Fibroblast of lung (primary cell): Measurements from ENCODE around the gene CLN5.

Experiments
- CTCF ChIP-seq, 2 donors: IDR thresholded peaks in 1 of 2; conservative IDR thresholded peaks in 1 of 2; 1 replicate in 1 of 2; 2 replicates in 1 of 2; pipeline ENCODE4 v1.5.1; 2011 to 2012; ENCODE audit warnings: low read length in 2 of 2, control low read depth in 1 of 2, inconsistent platforms in 1 of 2, low read depth in 1 of 2, mild to moderate bottlenecking in 1 of 2
- EZH2 ChIP-seq: IDR thresholded peaks from 2 replicates; pipeline ENCODE4 v1.5.1; 2012; ENCODE audit warnings: low read length, control low read depth, mild to moderate bottlenecking; ENCODE audit errors: missing control alignments

GRCh38 chr13:76955661-76956060 is 36.2 kb upstream of the CLN5 start:
- TF ChIP-seq CTCF (conservative IDR thresholded peaks at IDR 0.05 in 1 of 2, IDR thresholded peaks at IDR 0.05 in 1 of 2; ENCODE audit: low read depth in 1 of 2, low read length in 2 of 2) (no peak), EZH2 (no peak)
